Upper lobe of left lung (tissue), 6 donors: ENCODE results near the gene IFT43. TPM values are rescaled to one million over a fixed set of nuclear protein-coding genes. Genes with fewer than 3 reads are reported as not detected.

ENCODE experiments used
- ATAC-seq, 2 donors: fragments of 200-7000 bp; cut with Tn5 transposase; one replicate each; pipeline ENCODE4 v1.9.1; 2022; ENCODE audit warnings: mild to moderate bottlenecking in 2 of 2, moderate library complexity in 2 of 2; ENCODE audit not compliant: low FRiP score in 2 of 2
- DNase-seq, 2 donors: peaks; one replicate each; pipeline ENCODE4 v3.0.0-alpha.2; 2019 to 2020
- H3K27ac ChIP-seq, 4 donors: fragments of 200-600 bp; sonication (generic); one replicate each; pipeline ENCODE4 v1.5.1; 2016 to 2019
- H3K27me3 ChIP-seq, 4 donors: fragments of 200-600 bp; sonication (generic); one replicate each; pipeline ENCODE4 v1.5.1; 2017 to 2019
- H3K36me3 ChIP-seq, 4 donors: fragments of 200-600 bp; sonication (generic); one replicate each; pipeline ENCODE4 v1.5.1; 2016 to 2019
- H3K4me1 ChIP-seq, 4 donors: fragments of 200-600 bp; sonication (generic); one replicate each; pipeline ENCODE4 v1.5.1; 2018 to 2019
- H3K4me3 ChIP-seq, 4 donors: fragments of 200-600 bp; sonication (generic); one replicate each; pipeline ENCODE4 v1.5.1; 2017 to 2019; ENCODE audit warnings: mild to moderate bottlenecking in 2 of 4, moderate library complexity in 1 of 4
- H3K9me3 ChIP-seq, 4 donors: fragments of 200-600 bp; sonication (generic); one replicate each; pipeline ENCODE4 v1.5.1; 2018 to 2019
- CTCF ChIP-seq, 6 experiments: fragments of 450-650 bp in 4 of 6; fragments of 200-600 bp in 2 of 6; sonication (generic) in 2 of 6; IDR thresholded peaks; one replicate each; pipeline ENCODE4 v1.5.1; 2016 to 2019; ENCODE audit warnings: antibody characterized with exemption in 6 of 6
- EP300 ChIP-seq, 4 donors: sonication (generic); formaldehyde crosslinking; IDR thresholded peaks; one replicate each; pipeline ENCODE4 v1.5.1; 2017; ENCODE audit warnings: antibody characterized with exemption in 4 of 4, control low read depth in 2 of 4
- POLR2A ChIP-seq, 4 donors: fragments of 450-650 bp; IDR thresholded peaks; one replicate each; pipeline ENCODE4 v1.5.1; 2016 to 2017; ENCODE audit warnings: antibody characterized with exemption in 4 of 4, mild to moderate bottlenecking in 2 of 4
- POLR2AphosphoS5 ChIP-seq, 2 donors: sonication (generic); formaldehyde crosslinking; IDR thresholded peaks; one replicate each; pipeline ENCODE4 v1.5.1; 2017; ENCODE audit warnings: antibody characterized with exemption in 2 of 2
- WGBS, 2 donors: methylation state at CpG; one replicate each; pipeline ENCODE4 v1.1.5; 2017 to 2018; 5-methylcytosine and 5-hydroxymethylcytosine counted together
- total RNA-seq, 6 donors: library from RNA; depleted of rRNA in 4 of 6; stranded (reverse); fragments of >200 nt in 4 of 6; gene quantifications; one replicate each; pipeline versions ENCODE4 v1.1.0 to v1.2.1, GENCODE V29; 2016 to 2021
- donor health status: DM: no; HTN: no; CAD: no; lungs with moderate emphysema.
- donor health status: DM: no; HTN: yes; CAD: no; lungs with severe emphysema.

Gene IFT43
- total RNA-seq, 6 donors from 2014 or later: 16.0 to 44.4 (median 34.9) TPM

DNA sequence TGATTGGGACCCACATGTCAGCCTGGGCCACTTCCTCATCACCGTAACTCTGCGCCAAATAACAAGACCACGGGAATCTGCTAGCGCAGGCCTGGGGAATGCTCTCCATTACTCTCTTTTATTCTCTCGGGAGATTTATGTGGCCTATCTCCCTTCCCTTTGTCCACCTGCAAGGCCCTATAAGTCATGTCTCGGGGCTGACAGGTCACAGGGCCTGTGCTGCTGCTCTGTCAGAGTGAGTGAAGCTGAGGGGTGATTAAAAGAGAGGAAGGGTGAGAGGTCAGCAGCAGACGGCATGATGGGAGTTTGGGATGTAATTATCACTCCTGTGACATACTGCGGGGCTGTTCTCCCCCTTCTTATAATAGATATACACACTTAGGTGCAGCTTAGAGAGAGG, 139.9 kb downstream of the IFT43 start:
- ATAC-seq (no peak), DNase-seq (no peak)
- H3K9me3 ChIP-seq: peaks cover 0 to 3% (median 0%) of the 10 kb centered on the region in 4 donors
- TF ChIP-seq EP300 (IDR thresholded peaks at IDR 0.05): no peak
- no peak for TF ChIP-seq POLR2A (IDR thresholded peaks at IDR 0.05)
- no peak for TF ChIP-seq POLR2AphosphoS5 (IDR thresholded peaks at IDR 0.05)
- TF ChIP-seq CTCF (IDR thresholded peaks at IDR 0.05): no peak
- no peaks in the 10 kb centered on the region for H3K36me3 ChIP-seq
- H3K4me3 ChIP-seq: no peak overlapping the region
- no peaks in the 10 kb centered on the region for H3K4me1 ChIP-seq
- no peaks in the 10 kb centered on the region for H3K27me3 ChIP-seq
- 52 to 64% methylated on average over 7 to 8 of the region's 8 CpGs for WGBS, 2 donors
- H3K27ac ChIP-seq: no peak overlapping the region

DNA sequence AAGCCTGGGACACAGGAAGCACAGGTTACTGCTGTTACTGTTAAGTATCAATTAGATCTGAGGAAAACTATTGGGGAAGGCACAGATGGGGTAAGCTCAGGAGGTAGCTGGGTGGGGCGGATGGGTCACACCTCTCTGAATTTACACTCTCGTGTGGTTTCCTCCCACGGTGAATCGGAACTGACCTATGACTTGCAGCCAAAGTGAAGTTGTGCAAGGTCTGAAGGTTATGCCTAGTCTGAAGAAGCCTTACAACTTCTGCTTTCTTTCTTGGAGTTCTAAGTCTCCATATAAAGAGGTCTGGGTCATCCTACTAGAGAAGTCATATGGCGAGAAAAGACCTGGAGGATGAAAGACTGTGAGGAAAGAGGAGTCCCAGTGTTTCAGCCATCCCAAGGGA, 140.5 kb downstream of the IFT43 start:
- Histone ChIP-seq H3K27ac (no peak overlapping the region), H3K4me1 (no peaks in the 10 kb centered on the region), H3K27me3 (no peaks in the 10 kb centered on the region), H3K9me3 (peaks cover 0 to 3% (median 0%) of the 10 kb centered on the region in 4 donors), H3K36me3 (no peaks in the 10 kb centered on the region), H3K4me3 (no peak overlapping the region)
- ATAC-seq (no peak), DNase-seq (no peak)
- WGBS, 2 donors: 68 to 74% methylated on average over 5 of the region's 5 CpGs
- no peak for TF ChIP-seq EP300 (IDR thresholded peaks at IDR 0.05)
- no peak for TF ChIP-seq POLR2A (IDR thresholded peaks at IDR 0.05)
- no peak for TF ChIP-seq POLR2AphosphoS5 (IDR thresholded peaks at IDR 0.05)
- TF ChIP-seq CTCF (IDR thresholded peaks at IDR 0.05): no peak

DNA sequence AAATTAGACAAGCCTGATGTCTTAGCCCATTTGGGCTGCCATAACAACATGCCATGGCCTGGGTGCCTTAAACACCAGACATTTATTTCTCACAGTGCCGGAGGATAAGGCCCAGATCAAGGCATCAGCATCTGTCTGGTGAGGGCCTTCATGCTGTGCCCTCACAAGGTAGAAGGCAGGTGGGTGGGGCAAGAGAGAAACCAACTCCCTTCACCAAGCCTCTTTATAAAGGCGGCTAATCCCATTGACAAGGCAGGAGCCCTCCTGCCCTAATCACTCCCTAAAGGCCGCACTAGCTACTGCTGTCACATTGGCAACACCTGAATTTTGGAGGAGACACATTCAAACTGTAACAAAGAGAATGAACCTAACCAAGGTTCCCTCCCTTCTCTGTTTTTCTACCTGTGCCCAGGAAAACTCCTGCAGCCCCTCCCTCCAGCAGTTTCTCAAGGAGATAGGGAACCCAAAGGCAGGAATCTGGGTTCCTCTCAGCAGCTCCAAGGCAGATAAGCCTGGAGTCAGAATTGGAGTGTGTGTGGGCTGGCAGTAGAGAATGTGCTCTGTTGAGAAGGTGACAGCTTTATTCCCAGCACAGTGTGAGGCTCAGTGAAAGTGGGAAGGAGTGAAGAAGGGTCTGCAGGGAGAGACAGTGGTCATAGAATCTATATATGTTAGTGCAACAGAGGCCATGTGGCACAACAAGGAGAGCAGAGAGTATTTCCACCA, 144.5 kb downstream of the IFT43 start:
- no peak for DNase-seq
- 50 to 54% methylated on average over 3 of the region's 3 CpGs for WGBS, 2 donors
- ATAC-seq: no peak
- H3K36me3 ChIP-seq: no peaks in the 10 kb centered on the region
- H3K27me3 ChIP-seq: peaks cover 0 to 4% (median 0%) of the 10 kb centered on the region in 4 donors
- H3K27ac ChIP-seq: no peak overlapping the region
- no peaks in the 10 kb centered on the region for H3K4me1 ChIP-seq
- TF ChIP-seq POLR2A (IDR thresholded peaks at IDR 0.05) (no peak), CTCF (IDR thresholded peaks at IDR 0.05) (no peak), POLR2AphosphoS5 (IDR thresholded peaks at IDR 0.05) (no peak), EP300 (IDR thresholded peaks at IDR 0.05) (no peak)
- no peak overlapping the region for H3K4me3 ChIP-seq
- peaks cover 0 to 3% (median 0%) of the 10 kb centered on the region in 4 donors for H3K9me3 ChIP-seq

DNA sequence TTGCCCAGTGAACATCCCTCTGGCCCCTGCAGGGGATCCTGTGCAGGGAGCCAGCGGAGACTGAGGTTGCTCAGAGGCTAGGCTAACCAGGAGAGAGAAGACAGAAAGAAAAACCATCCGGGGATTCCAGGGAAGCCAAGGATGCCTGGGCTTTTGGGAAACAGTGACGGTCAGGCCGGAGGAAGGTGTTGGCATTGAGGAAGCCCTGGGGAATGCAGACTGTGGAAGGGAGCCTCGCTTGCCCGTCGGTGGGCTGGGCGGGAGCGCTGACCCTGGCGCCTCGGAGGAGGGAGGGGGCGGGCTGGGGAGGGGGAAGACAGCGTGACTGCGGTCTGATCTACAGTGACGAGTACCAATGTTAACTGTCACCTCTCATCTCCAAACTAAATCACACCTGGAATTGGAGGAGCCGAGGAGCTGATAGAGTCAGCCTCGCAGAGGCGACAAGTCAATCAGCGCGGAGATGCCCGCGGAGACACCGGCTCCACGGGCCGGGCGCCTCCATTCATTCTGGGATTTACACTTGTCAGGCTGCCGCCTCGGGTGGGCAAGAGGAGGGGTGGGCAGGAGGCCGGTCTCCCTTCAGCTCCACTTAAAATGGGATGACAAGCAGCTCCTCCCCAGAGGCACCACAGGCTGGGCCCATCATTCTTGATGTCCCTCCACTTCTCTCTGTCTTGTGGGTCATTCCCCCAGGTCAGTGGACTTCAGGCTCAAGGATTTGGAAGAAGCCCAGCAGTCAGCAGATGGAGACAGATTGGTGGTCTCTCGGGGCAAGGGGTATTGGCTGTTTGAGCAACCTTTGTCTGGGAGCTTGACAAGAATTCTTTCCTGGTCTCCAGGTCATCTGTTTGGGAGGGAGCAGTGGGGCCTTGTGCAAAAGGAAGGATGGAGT, 145.8 kb downstream of the IFT43 start:
- ATAC-seq: no peak
- H3K4me3 ChIP-seq: no peak overlapping the region
- 8 to 20% methylated on average over 22 to 26 of the region's 30 CpGs for WGBS, 2 donors
- peaks cover 0 to under 1% (median under 1%) of the 10 kb centered on the region in 4 donors for H3K4me1 ChIP-seq
- no peaks in the 10 kb centered on the region for H3K36me3 ChIP-seq
- H3K27me3 ChIP-seq: peaks cover 0 to 4% (median 0%) of the 10 kb centered on the region in 4 donors
- TF ChIP-seq CTCF (IDR thresholded peaks at IDR 0.05): no peak
- TF ChIP-seq POLR2AphosphoS5 (IDR thresholded peaks at IDR 0.05): no peak
- TF ChIP-seq POLR2A (IDR thresholded peaks at IDR 0.05): no peak
- TF ChIP-seq EP300 (IDR thresholded peaks at IDR 0.05): no peak
- H3K9me3 ChIP-seq: peaks cover 0 to 3% (median 0%) of the 10 kb centered on the region in 4 donors
- H3K27ac ChIP-seq: no peak overlapping the region
- peak in 1 of 2 donors; percentile 54 for DNase-seq
